ENCODE data around the gene UBE2J1.

Gene UBE2J1

GRCh38 chr6:89291256-89291819, 61.2 kb downstream of the UBE2J1 start:
- DNase-seq (ENCODE audit: low read depth in 2 of 2, low spot score in 1 of 2), result no peak

GRCh38 chr6:89290401-89291155, 61.9 kb downstream of the UBE2J1 start:
- no peak for DNase-seq (ENCODE audit: low read depth in 2 of 2, low spot score in 1 of 2)

GRCh38 chr6:89289710-89290109, 62.8 kb downstream of the UBE2J1 start:
- DNase-seq (ENCODE audit: low read depth in 2 of 2, low spot score in 1 of 2), result no peak

- no peak for DNase-seq (ENCODE audit: low read depth in 2 of 2, low spot score in 1 of 2)
Measured at GRCh38 chr6:89287351-89288028, 65.0 kb downstream of the UBE2J1 start.

- no peak for DNase-seq (ENCODE audit: low read depth in 2 of 2, low spot score in 1 of 2)
Measured at GRCh38 chr6:89286516-89286915, 66.0 kb downstream of the UBE2J1 start.

- no peak for DNase-seq (ENCODE audit: low read depth in 2 of 2, low spot score in 1 of 2)
Measured at GRCh38 chr6:89284963-89285735, 67.4 kb downstream of the UBE2J1 start.

GRCh38 chr6:89284081-89284480, 68.4 kb downstream of the UBE2J1 start:
- DNase-seq (ENCODE audit: low read depth in 2 of 2, low spot score in 1 of 2), result no peak

- no peak for DNase-seq (ENCODE audit: low read depth in 2 of 2, low spot score in 1 of 2)
Measured at GRCh38 chr6:89282749-89283148, 69.8 kb downstream of the UBE2J1 start.

- no peak for DNase-seq (ENCODE audit: low read depth in 2 of 2, low spot score in 1 of 2)
Measured at GRCh38 chr6:89281779-89282246, 70.7 kb downstream of the UBE2J1 start.

- DNase-seq (ENCODE audit: low read depth in 2 of 2, low spot score in 1 of 2), result no peak
Measured at GRCh38 chr6:89278956-89279355, 73.6 kb downstream of the UBE2J1 start.

All from stimulated activated CD8-positive, alpha-beta memory T cell treated with anti-CD3 and anti-CD28 coated beads, Interleukin-4, amount 100 ng/mL, for 1 hour (primary cell).